HAP-1 (cell line): ENCODE measurements around the gene AKAP6.

Experiments used
- DNase-seq, 2 experiments: peaks; one replicate each; pipeline ENCODE4 v3.0.0-alpha.2; 2016 to 2020; ENCODE audit warnings: low spot score in 2 of 2
- H3K27me3 ChIP-seq: fragments of 250-450 bp; sonication (Bioruptor Pico); 2 replicates; pipeline ENCODE4 v1.5.1; 2020; ENCODE audit warnings: low read depth, mild to moderate bottlenecking, moderate library complexity
- H3K36me3 ChIP-seq: fragments of 250-450 bp; sonication (Bioruptor Pico); replicated peaks from 2 replicates; pipeline ENCODE4 v1.5.1; 2020; ENCODE audit warnings: mild to moderate bottlenecking
- H3K4me1 ChIP-seq: fragments of 250-450 bp; sonication (Bioruptor Pico); 2 replicates; pipeline ENCODE4 v1.5.1; 2020; ENCODE audit warnings: mild to moderate bottlenecking
- H3K4me3 ChIP-seq: fragments of 250-450 bp; sonication (Bioruptor Pico); 2 replicates; pipeline ENCODE4 v1.5.1; 2020; ENCODE audit warnings: mild to moderate bottlenecking, moderate library complexity
- H3K9me3 ChIP-seq: fragments of 250-450 bp; sonication (Bioruptor Pico); 2 replicates; pipeline ENCODE4 v1.5.1; 2020; ENCODE audit warnings: mild to moderate bottlenecking, moderate library complexity
- in situ Hi-C: fragments of 300-500 bp; cut with MboI; formaldehyde crosslinking; loops from 3 replicates; pipeline ENCODE4 v1.14.3; 2020; ENCODE audit warnings: low sequenced_read_pairs, inconsistent platforms, mixed read lengths

AKAP6 gene

DNA sequence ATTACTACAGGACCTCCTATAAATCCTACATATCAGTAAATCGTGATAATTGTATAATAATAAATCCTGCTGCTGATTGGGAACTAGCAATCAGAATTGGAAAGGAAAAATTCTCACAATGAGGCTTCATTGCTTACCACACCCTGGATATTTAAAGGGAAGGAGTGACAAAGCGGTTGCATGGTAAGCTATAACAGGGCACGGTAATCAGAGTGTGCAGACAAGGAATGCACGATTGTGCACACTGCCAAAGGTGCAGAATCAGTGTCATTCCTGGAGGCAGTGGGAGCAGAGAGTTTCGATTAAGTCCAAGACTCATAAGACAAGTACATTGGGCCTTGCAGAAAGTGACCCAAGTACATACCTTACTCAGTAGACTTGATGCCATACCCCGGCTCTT lies 332.1 kb downstream of the AKAP6 start:
- DNase-seq: no peak
- H3K4me1 ChIP-seq: peaks cover 10% of the 10 kb centered on the region
- H3K4me3 ChIP-seq: no peak overlapping the region
- H3K9me3 ChIP-seq: no peaks in the 10 kb centered on the region
- no peaks in the 10 kb centered on the region for H3K27me3 ChIP-seq
- no peaks in the 10 kb centered on the region for H3K36me3 ChIP-seq
- in situ Hi-C loops: no loop called here

DNA sequence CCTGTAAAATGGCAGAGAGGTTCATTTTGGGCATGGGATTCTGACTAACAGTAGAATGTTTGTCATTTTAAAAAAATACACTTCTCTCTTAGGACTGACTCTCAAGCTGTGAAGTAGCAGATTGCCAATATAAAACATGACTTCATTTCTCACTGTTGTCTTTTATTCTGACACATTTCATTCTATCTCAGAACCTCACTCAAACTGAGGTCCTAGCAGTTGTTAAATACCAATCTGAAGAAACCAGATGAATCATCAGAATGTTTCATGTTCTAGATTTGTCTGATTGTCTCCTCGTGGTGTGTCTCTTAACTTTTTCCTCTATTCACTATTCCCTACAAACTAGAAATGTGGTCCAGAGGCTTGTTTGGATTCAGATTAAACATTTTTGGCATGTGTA lies 333.1 kb downstream of the AKAP6 start:
- Histone ChIP-seq H3K27me3 (no peaks in the 10 kb centered on the region), H3K4me3 (no peak overlapping the region), H3K4me1 (peaks cover 10% of the 10 kb centered on the region), H3K36me3 (no peaks in the 10 kb centered on the region), H3K9me3 (no peaks in the 10 kb centered on the region)
- DNase-seq: peak in 1 of 2 experiments; percentile 28
- in situ Hi-C loops: no loop called here

DNA sequence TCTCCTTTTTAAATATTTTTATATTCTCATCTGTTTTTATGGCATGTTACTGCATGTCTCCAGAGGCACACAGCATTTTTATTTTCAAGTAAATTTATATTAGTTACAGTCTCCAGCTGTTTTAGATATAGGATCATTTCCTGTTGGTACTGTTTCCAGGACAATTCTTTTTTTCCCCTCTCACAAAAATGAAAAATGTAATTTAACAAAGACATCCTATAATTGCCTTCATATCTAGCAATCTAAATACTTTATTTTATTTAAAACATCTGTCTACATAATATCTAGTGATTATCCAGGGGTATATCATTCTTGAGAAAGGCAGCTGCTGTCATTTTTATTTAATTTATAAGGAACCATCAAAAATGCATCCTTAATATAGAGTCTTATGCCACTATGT lies 337.2 kb downstream of the AKAP6 start:
- in situ Hi-C loops: no loop called here
- Histone ChIP-seq H3K4me3 (no peak overlapping the region), H3K4me1 (peaks cover 10% of the 10 kb centered on the region), H3K36me3 (no peaks in the 10 kb centered on the region), H3K9me3 (no peaks in the 10 kb centered on the region), H3K27me3 (no peaks in the 10 kb centered on the region)
- DNase-seq: no peak

DNA sequence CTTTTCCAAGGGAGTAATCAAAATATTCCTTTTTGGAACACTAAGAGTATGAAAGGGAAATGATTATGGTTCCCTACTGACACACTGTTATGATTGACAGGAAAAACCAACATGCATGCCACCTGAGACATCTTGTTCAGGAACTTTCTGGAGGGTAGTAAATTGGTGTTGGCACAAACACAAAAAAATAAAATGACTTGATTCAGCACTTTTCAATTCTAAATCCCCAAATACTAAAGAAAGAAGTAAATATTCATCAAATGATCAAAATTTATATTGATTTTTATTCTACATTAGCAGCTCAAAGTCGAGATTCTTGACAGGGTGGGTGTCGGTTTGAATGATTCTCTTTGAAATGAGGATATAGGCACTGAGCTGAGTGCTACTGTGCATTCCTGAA lies 338.2 kb downstream of the AKAP6 start:
- Histone ChIP-seq H3K4me1 (peaks cover 5% of the 10 kb centered on the region), H3K27me3 (no peaks in the 10 kb centered on the region), H3K36me3 (no peaks in the 10 kb centered on the region), H3K9me3 (no peaks in the 10 kb centered on the region), H3K4me3 (no peak overlapping the region)
- no peak for DNase-seq
- in situ Hi-C loops: no loop called here

DNA sequence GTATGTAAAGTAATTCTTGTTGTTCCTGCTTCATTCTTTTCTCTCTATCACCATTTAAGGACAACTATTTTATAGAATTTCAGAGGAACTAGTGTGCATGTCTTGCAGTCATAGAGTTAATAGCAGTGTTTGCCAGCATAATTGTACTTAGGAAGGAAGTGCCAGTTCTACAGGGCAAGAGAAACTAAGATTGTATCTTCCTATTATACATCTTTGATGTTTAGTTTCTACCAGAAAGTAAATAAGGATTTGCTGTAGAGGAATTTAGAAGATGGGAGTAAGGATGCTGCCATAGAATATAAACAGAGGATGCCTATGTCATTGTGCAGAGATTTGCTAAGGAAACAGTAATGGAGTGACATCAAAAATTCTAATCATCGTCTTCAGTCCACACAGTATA lies 338.7 kb downstream of the AKAP6 start:
- Histone ChIP-seq H3K4me3 (no peak overlapping the region), H3K9me3 (no peaks in the 10 kb centered on the region), H3K27me3 (no peaks in the 10 kb centered on the region), H3K4me1 (no peaks in the 10 kb centered on the region; the same call in 1 of the 2 replicates), H3K36me3 (no peaks in the 10 kb centered on the region)
- no peak for DNase-seq
- in situ Hi-C loops: no loop called here

DNA sequence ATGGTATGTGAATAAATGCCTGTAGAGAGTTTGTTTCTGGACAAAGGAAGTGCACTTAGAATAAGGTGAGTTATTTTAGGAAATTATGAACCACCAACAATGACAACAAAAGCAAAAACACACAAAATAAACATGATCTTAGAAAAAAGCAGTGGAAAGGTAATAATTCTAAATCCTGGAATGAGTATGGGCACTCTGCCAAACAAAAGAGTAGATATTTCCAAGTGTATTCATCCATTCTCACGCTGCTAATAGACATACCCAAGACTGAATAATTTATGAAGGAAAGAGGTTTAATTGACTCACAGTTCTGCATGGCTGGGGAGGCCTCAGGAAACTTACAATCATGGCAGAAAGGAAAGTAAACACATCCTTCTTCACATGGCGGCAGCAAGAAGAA lies 340.3 kb downstream of the AKAP6 start:
- DNase-seq: no peak
- no peaks in the 10 kb centered on the region for H3K36me3 ChIP-seq
- H3K27me3 ChIP-seq: no peaks in the 10 kb centered on the region
- in situ Hi-C loops: no loop called here
- no peaks in the 10 kb centered on the region for H3K9me3 ChIP-seq
- no peak overlapping the region for H3K4me3 ChIP-seq
- H3K4me1 ChIP-seq: no peaks in the 10 kb centered on the region

DNA sequence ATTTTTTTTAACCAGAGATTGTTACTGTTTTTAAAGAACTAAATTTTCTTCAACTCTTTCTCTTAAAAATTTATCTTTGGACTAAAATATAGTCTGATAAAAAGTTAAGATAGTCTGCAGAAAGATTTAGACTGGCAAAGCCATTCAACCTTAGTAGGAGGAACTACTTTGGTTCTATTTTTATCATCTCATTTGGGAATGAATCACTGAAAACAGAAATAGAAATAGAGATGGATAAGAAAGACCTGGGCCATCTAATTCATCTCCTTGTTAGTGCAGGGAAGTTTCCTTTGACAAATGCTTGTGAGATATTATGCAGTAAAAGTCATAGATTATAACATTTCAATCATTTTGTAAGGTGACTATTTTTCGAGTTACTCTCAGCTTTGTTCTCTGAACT lies 346.3 kb downstream of the AKAP6 start:
- H3K36me3 ChIP-seq: no peaks in the 10 kb centered on the region
- H3K4me3 ChIP-seq: no peak overlapping the region
- peaks cover 12% of the 10 kb centered on the region for H3K4me1 ChIP-seq
- in situ Hi-C loops: no loop called here
- DNase-seq: no peak
- no peaks in the 10 kb centered on the region for H3K27me3 ChIP-seq
- no peaks in the 10 kb centered on the region for H3K9me3 ChIP-seq

DNA sequence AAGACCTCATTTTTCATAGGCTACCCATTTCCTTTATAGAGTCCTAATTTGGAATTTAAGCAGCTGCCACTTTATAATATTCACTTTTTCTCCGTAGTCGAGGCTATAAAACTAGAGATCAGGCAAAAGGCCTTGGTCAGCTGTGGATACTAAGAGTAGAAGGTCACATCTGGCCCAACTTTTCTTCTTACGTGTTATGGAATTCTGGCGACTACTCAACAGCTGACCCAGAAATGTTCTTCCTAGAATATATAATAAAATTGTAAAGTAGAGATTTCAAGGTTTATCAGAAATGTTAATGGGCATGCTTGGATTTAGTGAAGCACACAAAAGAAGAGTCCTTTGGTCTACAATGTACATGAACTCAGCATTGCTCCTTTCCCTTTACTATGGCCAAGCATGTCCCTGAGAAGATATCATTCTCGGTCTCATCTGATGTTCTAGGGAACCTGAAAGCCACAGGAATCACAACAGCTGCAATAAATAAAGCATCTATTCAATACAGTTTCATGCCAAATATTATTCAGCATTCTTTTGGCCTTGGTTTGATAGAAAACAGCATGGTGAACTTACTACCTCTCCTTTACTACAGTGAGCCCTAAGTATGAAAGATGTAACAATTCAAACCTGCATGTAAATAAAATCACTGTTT lies 348.2 kb downstream of the AKAP6 start:
- Histone ChIP-seq H3K27me3 (no peaks in the 10 kb centered on the region), H3K4me1 (peaks cover 18% of the 10 kb centered on the region), H3K4me3 (no peak overlapping the region), H3K36me3 (no peaks in the 10 kb centered on the region), H3K9me3 (no peaks in the 10 kb centered on the region)
- no peak for DNase-seq
- in situ Hi-C loops: no loop called here

DNA sequence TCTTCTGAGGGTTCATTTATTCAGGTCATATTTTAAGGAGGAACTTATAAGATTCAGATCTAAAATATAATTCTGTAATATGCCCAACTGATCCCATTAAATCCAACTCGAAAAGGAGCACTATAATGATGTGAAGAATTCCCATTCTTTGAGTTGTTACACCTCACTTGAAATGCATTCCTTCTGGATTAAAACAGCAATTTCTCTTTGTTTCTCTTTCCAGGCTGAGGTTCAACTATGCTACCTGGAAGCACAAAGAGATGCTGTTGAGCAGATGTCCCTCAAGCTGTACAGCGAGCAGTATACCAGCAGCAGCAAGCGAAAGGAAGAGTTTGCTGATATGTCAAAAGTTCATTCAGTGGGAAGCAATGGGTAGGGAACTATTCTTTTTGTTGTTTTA lies 349.0 kb downstream of the AKAP6 start:
- Histone ChIP-seq H3K4me1 (peaks cover 18% of the 10 kb centered on the region), H3K9me3 (no peaks in the 10 kb centered on the region), H3K27me3 (no peaks in the 10 kb centered on the region), H3K4me3 (no peak overlapping the region), H3K36me3 (no peaks in the 10 kb centered on the region)
- no peak for DNase-seq
- in situ Hi-C loops: no loop called here

DNA sequence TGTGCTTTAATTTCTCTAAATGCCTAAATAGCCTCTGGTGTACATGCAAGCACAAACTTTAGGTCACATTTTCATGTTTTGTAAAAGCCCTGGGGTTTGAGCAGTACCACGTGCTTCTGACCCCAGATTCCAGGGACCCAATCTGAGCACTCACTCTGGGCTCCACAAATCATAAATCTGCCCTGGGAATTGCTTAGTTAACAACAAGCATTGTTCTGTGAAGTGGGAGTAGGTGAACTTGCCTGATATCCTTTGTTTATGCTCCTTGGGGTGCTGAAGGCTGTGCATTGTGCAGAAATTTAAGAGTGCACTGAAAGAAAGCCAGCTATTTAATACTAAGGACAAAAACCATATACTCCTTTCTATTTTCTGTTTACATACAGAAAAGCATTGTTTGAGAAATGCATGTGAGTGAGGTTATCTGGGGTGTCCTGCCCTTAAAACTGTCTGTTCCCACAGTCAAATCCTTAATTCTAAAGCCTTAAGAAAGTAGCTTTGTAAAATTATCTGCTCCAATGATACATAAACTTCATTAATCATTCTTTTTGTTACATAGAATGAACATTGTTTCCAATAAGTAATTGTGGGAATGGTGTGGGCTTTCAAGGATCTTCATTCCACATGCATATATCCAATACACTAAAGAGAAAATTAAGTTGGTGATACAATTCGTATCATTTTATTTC lies 351.0 kb downstream of the AKAP6 start:
- no peaks in the 10 kb centered on the region for H3K27me3 ChIP-seq
- peaks cover 18% of the 10 kb centered on the region for H3K4me1 ChIP-seq
- H3K36me3 ChIP-seq: no peaks in the 10 kb centered on the region
- no peaks in the 10 kb centered on the region for H3K9me3 ChIP-seq
- peak; percentile 77 to 96 for DNase-seq
- H3K4me3 ChIP-seq: no peak overlapping the region
- in situ Hi-C loops: no loop called here

DNA sequence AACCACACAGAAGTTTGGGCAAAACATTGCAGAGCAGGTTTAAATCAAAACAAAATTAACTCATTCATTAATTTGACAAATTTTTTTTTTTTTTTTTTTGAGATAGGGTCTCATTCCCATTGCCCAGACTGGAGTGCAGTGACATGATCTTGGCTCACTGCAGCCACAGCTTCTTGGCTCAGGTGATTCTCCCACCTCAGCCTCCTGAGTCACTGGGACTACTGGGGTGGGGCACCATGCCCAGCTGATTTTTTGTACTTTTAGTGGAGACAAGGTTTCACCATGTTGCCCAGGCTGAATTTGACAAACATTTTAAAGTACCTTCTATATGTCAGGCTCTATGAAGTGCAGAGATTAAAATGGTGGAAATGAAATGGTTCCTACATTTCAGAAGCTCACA lies 352.5 kb downstream of the AKAP6 start:
- in situ Hi-C loops: no loop called here
- no peak overlapping the region for H3K4me3 ChIP-seq
- no peaks in the 10 kb centered on the region for H3K9me3 ChIP-seq
- no peak for DNase-seq
- no peaks in the 10 kb centered on the region for H3K36me3 ChIP-seq
- H3K4me1 ChIP-seq: peaks cover 18% of the 10 kb centered on the region
- no peaks in the 10 kb centered on the region for H3K27me3 ChIP-seq

DNA sequence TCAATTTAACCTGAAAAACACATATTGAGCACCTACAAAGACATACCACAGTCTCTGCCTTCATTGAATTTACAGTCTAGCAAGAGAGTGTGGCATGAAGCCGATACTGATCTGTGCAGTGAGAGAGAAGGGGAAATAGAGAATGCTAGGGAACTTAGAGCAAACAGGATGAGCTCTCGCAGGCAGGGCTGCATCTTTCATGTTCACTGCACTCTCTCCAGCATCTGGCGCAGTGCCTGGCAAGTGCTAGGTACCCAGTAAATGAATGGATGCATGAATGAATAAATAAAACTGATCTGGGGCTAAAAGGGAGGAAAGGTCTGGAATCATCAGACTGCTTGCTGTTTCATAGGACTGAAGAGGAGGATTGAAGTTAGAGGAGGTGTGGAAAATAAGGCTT lies 353.1 kb downstream of the AKAP6 start:
- H3K4me3 ChIP-seq: no peak overlapping the region
- H3K27me3 ChIP-seq: no peaks in the 10 kb centered on the region
- no peaks in the 10 kb centered on the region for H3K9me3 ChIP-seq
- peaks cover 18% of the 10 kb centered on the region for H3K4me1 ChIP-seq
- in situ Hi-C loops: no loop called here
- no peak for DNase-seq
- no peaks in the 10 kb centered on the region for H3K36me3 ChIP-seq

DNA sequence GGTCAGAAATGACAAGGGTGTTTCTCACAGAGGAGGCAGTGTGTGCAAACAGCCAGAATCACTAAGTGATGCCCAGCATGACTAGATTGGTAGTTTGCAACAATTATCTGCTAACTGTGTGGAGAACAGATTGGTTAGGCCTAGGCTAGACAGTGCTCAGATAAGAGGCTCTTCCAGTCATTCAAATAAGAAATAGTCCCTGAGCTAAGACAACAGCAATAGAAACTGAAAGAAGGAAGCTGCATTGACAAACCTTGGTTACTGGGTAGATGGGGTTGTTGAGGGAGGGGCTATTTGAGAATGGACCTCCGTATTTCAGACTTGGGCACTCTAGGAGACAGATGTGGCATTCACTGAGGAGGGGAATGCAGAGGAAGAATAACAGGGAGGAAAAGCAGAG lies 354.6 kb downstream of the AKAP6 start:
- H3K27me3 ChIP-seq: no peaks in the 10 kb centered on the region
- no peaks in the 10 kb centered on the region for H3K9me3 ChIP-seq
- H3K4me1 ChIP-seq: peaks cover 15% of the 10 kb centered on the region
- H3K36me3 ChIP-seq: no peaks in the 10 kb centered on the region
- no peak for DNase-seq
- in situ Hi-C loops: no loop called here
- no peak overlapping the region for H3K4me3 ChIP-seq

DNA sequence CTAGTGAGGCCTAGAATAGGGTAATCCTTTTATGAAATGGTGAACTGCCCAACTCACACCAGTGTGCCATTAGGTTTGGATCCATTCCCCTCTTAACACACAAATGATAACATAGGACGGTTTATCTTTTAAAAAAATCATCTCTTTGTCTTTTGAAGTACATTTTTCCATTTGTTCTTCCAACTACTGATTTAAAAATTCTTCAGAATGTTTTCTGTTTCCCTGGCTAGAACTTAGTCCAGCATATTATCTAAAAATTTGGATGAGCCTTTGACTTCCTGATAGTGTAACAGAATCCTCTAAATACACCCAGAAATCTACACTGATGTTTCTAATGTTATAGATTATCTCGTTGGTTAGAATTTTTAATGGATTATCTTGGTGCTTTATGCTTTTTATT lies 359.8 kb downstream of the AKAP6 start:
- in situ Hi-C loops: no loop called here
- Histone ChIP-seq H3K9me3 (no peaks in the 10 kb centered on the region), H3K27me3 (no peaks in the 10 kb centered on the region), H3K36me3 (no peaks in the 10 kb centered on the region), H3K4me1 (no peaks in the 10 kb centered on the region), H3K4me3 (no peak overlapping the region)
- DNase-seq: no peak

DNA sequence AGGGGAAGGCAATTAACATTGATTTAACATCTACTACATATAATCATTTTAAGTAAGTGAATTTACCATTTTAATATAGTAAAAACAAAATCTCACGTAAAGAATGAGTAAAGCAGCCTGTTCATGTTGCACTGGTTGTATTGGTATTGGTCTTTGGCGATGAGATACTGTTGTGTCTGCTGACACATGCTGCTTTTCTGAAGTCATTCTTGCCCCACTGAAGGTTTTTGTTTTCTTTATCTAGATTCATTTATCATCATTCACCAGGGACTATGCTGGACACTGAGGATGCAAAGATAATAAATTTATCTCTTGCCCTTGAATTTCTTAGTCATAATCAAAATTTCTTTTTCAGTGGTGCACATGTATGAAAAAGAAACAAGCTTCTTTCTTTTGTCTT lies 363.3 kb downstream of the AKAP6 start:
- H3K9me3 ChIP-seq: no peaks in the 10 kb centered on the region
- peaks cover 7% of the 10 kb centered on the region for H3K4me1 ChIP-seq
- in situ Hi-C loops: no loop called here
- H3K4me3 ChIP-seq: no peak overlapping the region
- H3K27me3 ChIP-seq: no peaks in the 10 kb centered on the region
- H3K36me3 ChIP-seq: no peaks in the 10 kb centered on the region
- no peak for DNase-seq
